Mesothelial cell of epicardium (in vitro differentiated cells): ENCODE results near the gene SEBOX. TPM values are rescaled to one million over a fixed set of nuclear protein-coding genes. Genes with fewer than 3 reads are reported as not detected.

Experiments used
- DNase-seq, 2 experiments: peaks; one replicate each; pipeline ENCODE4 v3.0.0; 2021; ENCODE audit warnings: low spot score in 2 of 2; ENCODE audit not compliant: unreplicated experiment in 2 of 2
- H3K27ac Mint-ChIP-seq: 2 replicates; pipeline ENCODE4 v1.8.0; 2021; ENCODE audit warnings: mixed read lengths
- H3K27me3 Mint-ChIP-seq: 2 replicates; pipeline ENCODE4 v1.8.0; 2021; ENCODE audit warnings: low read depth, mixed read lengths
- H3K36me3 Mint-ChIP-seq: 2 replicates; pipeline ENCODE4 v1.8.0; 2021; ENCODE audit warnings: mixed read lengths
- H3K4me1 Mint-ChIP-seq: 2 replicates; pipeline ENCODE4 v1.8.0; 2021; ENCODE audit warnings: mixed read lengths
- H3K4me3 Mint-ChIP-seq: 2 replicates; pipeline ENCODE4 v1.8.0; 2021; ENCODE audit warnings: mild to moderate bottlenecking, moderate library complexity, mixed read lengths
- H3K9me3 Mint-ChIP-seq: 2 replicates; pipeline ENCODE4 v1.8.0; 2021; ENCODE audit warnings: mixed read lengths
- CTCF ChIP-seq: fragments of 200-600 bp; sonication (generic); IDR thresholded peaks from one replicate; pipeline ENCODE4 v1.5.0; 2021; ENCODE audit warnings: antibody characterized with exemption; ENCODE audit not compliant: unreplicated experiment
- total RNA-seq: library from RNA; stranded (reverse); gene quantifications from 3 replicates; pipeline ENCODE4 v1.2.1, GENCODE V29; 2021

SEBOX gene
- total RNA-seq, 1 donor from 2014 or later = not detected

- peak within 1 kb of the TSS; percentile 95 for H3K4me3 Mint-ChIP-seq
- H3K27me3 Mint-ChIP-seq = no peaks in the 10 kb centered on the region
- H3K9me3 Mint-ChIP-seq = no peaks in the 10 kb centered on the region
- TF ChIP-seq CTCF = no peak
- peak within 1 kb of the TSS; percentile 96 for H3K27ac Mint-ChIP-seq
- peak; percentile 86 to 93 for DNase-seq
- peaks cover 19% of the 10 kb centered on the region for H3K36me3 Mint-ChIP-seq
- H3K4me1 Mint-ChIP-seq = peaks cover 24% of the 10 kb centered on the region
These were observed 7.7 kb downstream of the SEBOX start, which contains the start of gene POLDIP2 for GRCh38 chr17:28357061-28357900. TSS of gene POLDIP2 (minus strand) at chr17:28357527. CDS start at chr17:28357448, 79 bp downstream.

GRCh38 chr17:28350271-28350670 is 14.7 kb downstream of the SEBOX start:
- H3K4me3 Mint-ChIP-seq = no peak overlapping the region
- peaks cover 38% of the 10 kb centered on the region for H3K36me3 Mint-ChIP-seq

GRCh38 chr17:28348979-28349378 is 16.0 kb downstream of the SEBOX start:
- Mint-ChIP-seq H3K27ac (no peak overlapping the region), H3K4me1 (no peaks in the 10 kb centered on the region), H3K27me3 (no peaks in the 10 kb centered on the region), H3K9me3 (no peaks in the 10 kb centered on the region), H3K4me3 (no peak overlapping the region), H3K36me3 (peaks cover 39% of the 10 kb centered on the region)
- TF ChIP-seq CTCF = no peak
- DNase-seq = no peak

More at GRCh38 chr17:28350271-28350670, 14.7 kb downstream of the SEBOX start:
- no peaks in the 10 kb centered on the region for H3K4me1 Mint-ChIP-seq
- no peak for DNase-seq
- no peak for TF ChIP-seq CTCF
- H3K27me3 Mint-ChIP-seq = no peaks in the 10 kb centered on the region
- H3K9me3 Mint-ChIP-seq = no peaks in the 10 kb centered on the region
- no peak overlapping the region for H3K27ac Mint-ChIP-seq

- no peak overlapping the region for H3K27ac Mint-ChIP-seq
- H3K4me3 Mint-ChIP-seq = no peak overlapping the region
- H3K9me3 Mint-ChIP-seq = no peaks in the 10 kb centered on the region
- H3K4me1 Mint-ChIP-seq = no peaks in the 10 kb centered on the region
- no peak for TF ChIP-seq CTCF
- peaks cover 31% of the 10 kb centered on the region for H3K36me3 Mint-ChIP-seq
- DNase-seq = no peak
- H3K27me3 Mint-ChIP-seq = no peaks in the 10 kb centered on the region
These were observed 17.6 kb downstream of the SEBOX start for GRCh38 chr17:28347261-28347891.

- H3K27ac Mint-ChIP-seq = no peak overlapping the region
- H3K27me3 Mint-ChIP-seq = no peaks in the 10 kb centered on the region
- no peak for TF ChIP-seq CTCF
- no peak overlapping the region for H3K4me3 Mint-ChIP-seq
- no peaks in the 10 kb centered on the region for H3K9me3 Mint-ChIP-seq
- H3K36me3 Mint-ChIP-seq = peaks cover 28% of the 10 kb centered on the region
- DNase-seq = no peak
- H3K4me1 Mint-ChIP-seq = no peaks in the 10 kb centered on the region
These were observed 18.2 kb downstream of the SEBOX start for GRCh38 chr17:28346746-28347246.
